ENCODE measurements around the gene UAP1L1.
A peak's percentile ranks its signal among the peaks of the same experiment; 100 is the strongest.

The UAP1L1 gene

DNA sequence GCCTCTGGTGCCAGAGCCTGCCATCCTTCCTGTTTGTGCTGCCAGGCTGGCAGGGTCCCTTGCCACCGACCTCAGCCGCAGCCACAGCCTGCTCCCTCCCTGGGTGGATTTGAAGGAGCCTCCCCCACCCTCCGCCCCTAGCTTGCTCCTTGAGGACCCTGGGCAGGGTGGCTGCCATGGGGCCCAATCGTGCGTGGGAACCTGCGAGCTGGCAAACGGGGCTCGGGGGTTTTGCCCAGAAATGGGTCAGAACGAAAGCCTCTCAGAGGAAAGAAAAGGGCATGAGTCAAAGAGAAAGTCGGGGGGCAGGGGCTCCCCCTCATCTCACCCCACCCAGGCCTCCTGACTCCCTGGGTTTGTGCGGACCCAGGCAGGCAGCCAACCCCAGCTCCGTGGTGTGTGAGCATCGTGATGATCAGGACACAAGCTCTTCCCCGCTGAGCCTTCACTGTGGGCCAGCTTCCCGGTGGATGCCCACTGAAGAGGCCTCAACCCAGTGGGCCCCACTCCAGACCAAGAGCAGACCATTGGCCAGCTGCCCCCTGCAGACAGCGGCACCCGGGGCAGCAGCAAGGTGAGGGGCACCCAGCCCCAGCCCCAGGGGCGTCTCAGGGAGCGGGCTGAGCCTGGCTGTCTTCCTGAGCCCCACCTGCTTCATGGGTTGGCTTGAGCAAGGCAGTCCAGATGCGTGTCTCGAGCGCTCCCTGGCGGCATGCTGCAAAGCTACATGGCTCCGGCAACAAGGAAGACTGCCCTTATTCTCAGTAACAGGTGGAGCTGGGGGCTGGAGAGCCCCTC is 42.4 kb upstream of the UAP1L1 start:
- Histone ChIP-seq H3K4me2 (ENCODE audit: low read length) (no peak overlapping the region), H3K4me1 (ENCODE audit: insufficient read depth, low read length, severe bottlenecking) (no peaks in the 10 kb centered on the region), H3K9me2 (ENCODE audit: low read depth, low read length) (no peaks in the 10 kb centered on the region), H3K9ac (ENCODE audit: low read length) (no peak overlapping the region), H2AFZ (ENCODE audit: low read length) (no peak overlapping the region), H3K79me2 (ENCODE audit: insufficient read depth, low read length) (no peaks in the 10 kb centered on the region), H3K9me3 (ENCODE audit: low read length) (no peaks in the 10 kb centered on the region), H4K20me1 (ENCODE audit: insufficient read depth, low read length) (no peaks in the 10 kb centered on the region), H3K36me3 (ENCODE audit: insufficient read depth, low read length) (no peaks in the 10 kb centered on the region), H3K4me3 (ENCODE audit: low read depth, low read length, poor library complexity, severe bottlenecking) (no peak overlapping the region), H3F3A (ENCODE audit: insufficient read depth, low read length) (no peaks in the 10 kb centered on the region), H3K27me3 (ENCODE audit: insufficient read depth, low read length) (peaks cover 13% of the 10 kb centered on the region), H3K27ac (ENCODE audit: low read depth, low read length, poor library complexity, severe bottlenecking) (no peak overlapping the region)
- no peak for TF ChIP-seq EZH2 (IDR thresholded peaks at IDR 0.05; ENCODE audit: borderline replicate concordance, low read length)
- TF ChIP-seq, protein P1, sequence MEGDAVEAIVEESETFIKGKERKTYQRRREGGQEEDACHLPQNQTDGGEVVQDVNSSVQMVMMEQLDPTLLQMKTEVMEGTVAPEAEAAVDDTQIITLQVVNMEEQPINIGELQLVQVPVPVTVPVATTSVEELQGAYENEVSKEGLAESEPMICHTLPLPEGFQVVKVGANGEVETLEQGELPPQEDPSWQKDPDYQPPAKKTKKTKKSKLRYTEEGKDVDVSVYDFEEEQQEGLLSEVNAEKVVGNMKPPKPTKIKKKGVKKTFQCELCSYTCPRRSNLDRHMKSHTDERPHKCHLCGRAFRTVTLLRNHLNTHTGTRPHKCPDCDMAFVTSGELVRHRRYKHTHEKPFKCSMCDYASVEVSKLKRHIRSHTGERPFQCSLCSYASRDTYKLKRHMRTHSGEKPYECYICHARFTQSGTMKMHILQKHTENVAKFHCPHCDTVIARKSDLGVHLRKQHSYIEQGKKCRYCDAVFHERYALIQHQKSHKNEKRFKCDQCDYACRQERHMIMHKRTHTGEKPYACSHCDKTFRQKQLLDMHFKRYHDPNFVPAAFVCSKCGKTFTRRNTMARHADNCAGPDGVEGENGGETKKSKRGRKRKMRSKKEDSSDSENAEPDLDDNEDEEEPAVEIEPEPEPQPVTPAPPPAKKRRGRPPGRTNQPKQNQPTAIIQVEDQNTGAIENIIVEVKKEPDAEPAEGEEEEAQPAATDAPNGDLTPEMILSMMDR (IDR thresholded peaks at IDR 0.05; ENCODE audit: low read length), result peak; percentile 88

DNA sequence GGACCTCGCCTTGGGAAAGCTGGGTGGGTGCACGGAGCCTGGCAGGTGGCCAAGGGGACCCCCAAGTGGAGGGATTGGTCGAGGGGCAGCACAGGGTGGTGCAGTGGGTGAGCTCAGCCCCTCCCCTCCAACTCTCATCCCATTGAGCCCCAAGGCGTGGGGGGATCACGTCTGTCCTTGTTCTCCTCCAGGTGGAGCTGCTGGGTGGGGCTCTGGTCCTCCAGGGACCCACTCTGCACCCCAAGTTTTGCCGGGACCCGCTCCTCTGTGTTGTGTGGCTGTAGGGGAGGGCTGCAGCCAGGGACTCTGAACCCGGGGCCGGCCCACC is 41.8 kb upstream of the UAP1L1 start:
- peaks cover 7% of the 10 kb centered on the region; the same call in 1 of the 2 replicates for H3K27me3 ChIP-seq (ENCODE audit: insufficient read depth, low read length)
- TF ChIP-seq, protein P1 (IDR thresholded peaks at IDR 0.05; ENCODE audit: low read length), result no peak; the same call in 1 of the 2 replicates
- no peak for TF ChIP-seq EZH2 (IDR thresholded peaks at IDR 0.05; ENCODE audit: borderline replicate concordance, low read length)
- H3F3A ChIP-seq (ENCODE audit: insufficient read depth, low read length), result no peaks in the 10 kb centered on the region
- H3K27ac ChIP-seq (ENCODE audit: low read depth, low read length, poor library complexity, severe bottlenecking), result no peak overlapping the region
- no peak overlapping the region for H2AFZ ChIP-seq (ENCODE audit: low read length)
- no peak overlapping the region for H3K4me3 ChIP-seq (ENCODE audit: low read depth, low read length, poor library complexity, severe bottlenecking)
- H3K79me2 ChIP-seq (ENCODE audit: insufficient read depth, low read length), result no peaks in the 10 kb centered on the region
- H3K36me3 ChIP-seq (ENCODE audit: insufficient read depth, low read length), result no peaks in the 10 kb centered on the region
- no peaks in the 10 kb centered on the region for H4K20me1 ChIP-seq (ENCODE audit: insufficient read depth, low read length)
- H3K4me2 ChIP-seq (ENCODE audit: low read length), result no peak overlapping the region
- H3K9ac ChIP-seq (ENCODE audit: low read length), result no peak overlapping the region
- H3K4me1 ChIP-seq (ENCODE audit: insufficient read depth, low read length, severe bottlenecking), result no peaks in the 10 kb centered on the region
- no peaks in the 10 kb centered on the region for H3K9me3 ChIP-seq (ENCODE audit: low read length)
- no peaks in the 10 kb centered on the region for H3K9me2 ChIP-seq (ENCODE audit: low read depth, low read length)

DNA sequence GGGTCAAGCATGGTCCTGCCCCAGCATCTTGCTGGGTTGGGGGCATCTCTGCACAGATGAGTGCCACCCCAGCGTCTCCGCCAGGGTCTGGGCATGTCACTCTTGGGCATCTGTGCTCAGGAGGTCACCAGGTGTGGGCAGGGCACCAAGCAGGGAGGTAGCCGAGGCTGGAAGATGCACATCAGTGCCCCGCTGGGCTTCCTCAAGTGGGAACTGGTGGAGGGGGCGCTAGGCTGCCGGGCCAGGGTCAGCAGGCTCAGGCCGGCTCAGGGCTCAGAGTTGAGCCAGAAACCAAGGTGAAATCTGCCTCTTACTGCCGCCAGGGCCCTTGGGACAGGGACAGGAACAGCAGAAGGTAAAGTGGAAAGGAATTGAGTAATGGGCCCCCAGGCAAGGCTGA is 41.4 kb upstream of the UAP1L1 start:
- H3K9ac ChIP-seq (ENCODE audit: low read length), result no peak overlapping the region
- H3K4me2 ChIP-seq (ENCODE audit: low read length), result no peak overlapping the region
- no peaks in the 10 kb centered on the region for H3K36me3 ChIP-seq (ENCODE audit: insufficient read depth, low read length)

More for the DNA sequence above, 41.4 kb upstream of the UAP1L1 start:
- Histone ChIP-seq H3K9me3 (ENCODE audit: low read length) (no peaks in the 10 kb centered on the region), H3K9me2 (ENCODE audit: low read depth, low read length) (no peaks in the 10 kb centered on the region), H3K79me2 (ENCODE audit: insufficient read depth, low read length) (no peaks in the 10 kb centered on the region), H3F3A (ENCODE audit: insufficient read depth, low read length) (no peaks in the 10 kb centered on the region), H3K27me3 (ENCODE audit: insufficient read depth, low read length) (peaks cover 7% of the 10 kb centered on the region; the same call in 1 of the 2 replicates), H4K20me1 (ENCODE audit: insufficient read depth, low read length) (no peaks in the 10 kb centered on the region), H3K4me3 (ENCODE audit: low read depth, low read length, poor library complexity, severe bottlenecking) (no peak overlapping the region), H3K27ac (ENCODE audit: low read depth, low read length, poor library complexity, severe bottlenecking) (no peak overlapping the region), H2AFZ (ENCODE audit: low read length) (no peak overlapping the region), H3K4me1 (ENCODE audit: insufficient read depth, low read length, severe bottlenecking) (no peaks in the 10 kb centered on the region)
- TF ChIP-seq, protein P1 (IDR thresholded peaks at IDR 0.05; ENCODE audit: low read length), result no peak
- no peak for TF ChIP-seq EZH2 (IDR thresholded peaks at IDR 0.05; ENCODE audit: borderline replicate concordance, low read length)
